CD4-positive, alpha-beta T cell treated with Interleukin-17A for 1 hour (primary cell): ENCODE data around the gene KITLG.
"Not testable (repeated sequence)": the region's sequence is repeated elsewhere in the genome, so short reads cannot be mapped to it uniquely, and the experiment has no call there.

Experiments used
- DNase-seq: peaks from one replicate; pipeline ENCODE4 v3.0.0-alpha.2; 2020

KITLG gene

DNA sequence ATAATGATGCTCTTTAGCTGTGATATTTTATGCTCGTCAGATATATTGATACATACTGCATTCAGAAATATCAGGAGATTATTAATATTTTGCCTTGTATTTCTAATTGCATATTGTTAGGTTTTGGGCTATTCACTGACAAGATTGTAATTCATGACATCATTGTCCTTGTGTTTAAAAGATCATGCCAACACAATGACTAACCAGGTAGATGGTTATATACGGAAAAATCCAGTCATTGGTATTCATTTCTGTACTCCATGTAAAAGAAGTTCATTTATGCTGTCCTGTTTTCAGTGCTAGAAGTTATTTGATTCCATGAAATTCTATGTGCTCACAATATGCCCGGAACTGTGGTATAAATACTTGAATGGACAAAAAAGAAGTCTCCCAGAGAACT is 107.5 kb downstream of the KITLG start:
- no peak for DNase-seq

DNA sequence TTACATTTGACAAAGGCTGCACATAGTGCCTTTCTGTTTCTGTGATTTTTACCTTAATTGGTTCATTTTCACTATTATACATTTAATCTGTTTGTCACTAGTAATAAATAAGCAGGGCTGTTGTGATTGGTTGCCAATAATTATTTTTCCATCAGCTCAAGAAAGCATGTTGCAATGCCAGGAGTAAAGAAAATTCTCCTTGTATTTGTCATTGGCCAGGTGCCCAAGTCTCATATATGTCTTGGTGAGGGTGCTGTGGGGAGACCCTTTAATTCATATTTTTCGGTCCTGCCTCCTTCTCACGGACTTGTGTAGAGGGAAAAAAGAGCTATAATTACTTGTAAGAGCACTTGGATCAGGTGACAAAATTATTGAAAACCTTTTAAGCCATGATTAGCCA is 108.0 kb downstream of the KITLG start:
- no peak for DNase-seq

DNA sequence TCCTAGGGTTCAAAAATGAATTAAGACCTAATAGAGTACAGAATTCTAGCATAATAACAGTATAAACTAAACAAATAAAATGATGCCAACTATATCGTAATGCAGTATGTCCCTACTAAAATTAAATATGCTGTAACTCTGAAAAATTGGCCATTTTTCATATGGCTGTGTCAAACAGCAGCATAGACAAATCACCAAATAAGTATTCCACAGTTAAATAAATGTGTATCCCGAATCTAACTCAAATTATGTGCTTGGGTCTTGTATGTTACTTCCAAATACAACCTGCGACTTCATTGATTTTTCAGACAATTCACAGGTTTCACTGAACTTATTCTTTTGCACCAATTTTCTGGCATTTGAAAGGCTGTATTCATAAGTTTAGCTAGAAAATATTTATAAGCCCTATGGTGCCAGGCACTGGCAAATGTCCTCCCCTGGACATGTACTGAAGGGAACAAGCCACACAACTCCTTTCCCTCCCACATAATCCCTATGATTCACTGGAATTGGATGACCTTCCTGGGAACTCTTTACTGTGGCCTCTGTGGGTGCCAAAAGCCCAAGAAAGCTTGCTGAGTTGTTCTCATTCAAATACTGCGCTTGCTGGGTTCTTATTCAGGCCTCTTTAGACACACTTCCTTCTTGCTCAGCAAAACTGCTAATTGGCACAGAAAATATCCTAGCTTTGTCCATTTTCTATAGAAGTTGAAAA is 108.8 kb downstream of the KITLG start:
- DNase-seq = no peak

DNA sequence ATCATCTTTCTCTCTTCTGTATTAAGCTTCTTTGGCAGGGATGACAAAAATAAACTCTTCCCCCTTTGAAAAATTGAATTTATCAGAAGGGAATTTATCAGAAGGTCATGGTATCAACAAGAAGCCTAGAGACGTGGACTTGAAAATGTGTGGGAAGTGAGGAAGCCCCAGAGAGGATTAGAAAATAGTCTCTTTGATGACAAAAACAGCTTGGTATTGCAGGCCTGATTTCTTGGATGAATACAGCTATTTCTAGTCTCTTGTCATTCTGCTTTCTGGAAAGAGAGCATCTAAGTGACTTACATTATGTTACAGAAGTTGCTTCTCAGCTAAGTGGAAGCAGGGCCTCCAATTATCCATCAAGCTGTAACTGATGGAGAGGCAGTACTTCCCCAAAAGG is 111.1 kb downstream of the KITLG start:
- no peak for DNase-seq

DNA sequence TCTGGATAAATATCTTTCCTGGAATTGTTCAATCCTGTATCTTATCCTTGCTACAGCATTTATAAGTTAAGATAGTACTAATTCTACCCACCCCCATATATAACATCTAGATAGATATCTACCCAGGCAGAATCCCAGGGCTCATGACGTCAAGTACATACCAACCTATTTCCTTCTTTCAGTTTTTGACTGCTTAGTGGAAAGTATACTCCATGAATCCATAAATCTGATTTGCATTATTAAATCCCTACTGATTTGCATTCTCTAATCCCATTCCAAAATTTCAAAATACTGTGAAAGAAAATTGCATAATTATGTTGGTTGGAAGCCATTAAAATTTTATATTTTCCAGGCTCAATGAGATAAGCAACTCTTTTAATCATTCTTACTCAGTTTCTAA is 111.7 kb downstream of the KITLG start:
- no peak for DNase-seq

DNA sequence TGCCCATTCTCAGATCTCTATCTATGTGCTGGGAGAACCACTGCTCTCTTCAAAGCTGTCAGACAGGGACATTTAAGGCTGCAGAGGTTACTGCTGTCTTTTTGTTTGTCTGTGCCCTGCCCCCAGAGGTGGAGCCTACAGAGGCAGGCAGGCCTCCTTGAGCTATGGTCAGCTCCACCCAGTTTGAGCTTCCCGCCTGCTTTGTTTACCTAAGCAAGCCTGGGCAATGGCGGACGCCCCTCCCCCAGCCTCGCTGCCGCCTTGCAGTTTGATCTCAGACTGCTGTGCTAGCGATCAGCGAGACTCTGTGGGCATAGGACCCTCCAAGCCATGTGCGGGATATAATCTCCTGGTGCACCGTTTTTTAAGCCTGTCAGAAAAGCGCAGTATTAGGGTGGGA is 113.6 kb downstream of the KITLG start:
- DNase-seq = not testable (repeated sequence)

DNA sequence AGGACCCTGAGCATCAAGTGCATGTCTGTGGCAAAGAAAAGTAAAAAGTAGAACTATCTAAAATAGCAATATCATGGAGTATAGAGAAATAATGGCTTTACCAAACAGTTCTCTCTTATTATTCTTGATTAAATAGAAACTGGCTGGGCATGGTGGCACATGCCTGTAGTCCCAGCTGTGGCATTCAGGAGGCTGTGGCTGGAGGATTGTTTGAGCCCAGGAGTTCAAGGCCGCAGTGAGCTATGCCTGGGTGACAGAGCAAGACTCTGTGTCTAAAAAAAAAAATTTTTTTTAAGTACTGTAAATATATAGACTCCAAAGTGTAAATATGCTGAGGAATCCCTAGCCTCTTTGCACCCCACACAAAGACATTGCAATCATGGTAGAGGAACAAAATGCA is 121.9 kb downstream of the KITLG start:
- no peak for DNase-seq

DNA sequence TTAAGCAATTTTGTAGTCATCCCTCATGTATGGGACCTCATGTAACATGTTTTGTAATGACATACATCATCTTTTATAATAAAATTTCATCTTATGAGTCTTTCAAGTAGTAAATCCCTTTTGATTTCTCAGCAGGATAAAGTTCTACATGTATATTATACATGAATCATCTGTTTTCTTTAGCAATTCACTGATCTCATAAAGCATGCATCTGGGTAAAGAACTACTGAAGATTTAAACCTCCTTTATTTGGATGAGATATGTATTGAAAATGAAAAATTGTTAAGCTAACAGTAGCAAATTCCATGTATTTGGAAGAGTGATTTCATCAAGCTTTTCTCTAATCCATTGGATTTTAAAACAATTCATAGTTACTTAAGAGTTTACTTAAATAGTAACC is 126.9 kb downstream of the KITLG start:
- no peak for DNase-seq

DNA sequence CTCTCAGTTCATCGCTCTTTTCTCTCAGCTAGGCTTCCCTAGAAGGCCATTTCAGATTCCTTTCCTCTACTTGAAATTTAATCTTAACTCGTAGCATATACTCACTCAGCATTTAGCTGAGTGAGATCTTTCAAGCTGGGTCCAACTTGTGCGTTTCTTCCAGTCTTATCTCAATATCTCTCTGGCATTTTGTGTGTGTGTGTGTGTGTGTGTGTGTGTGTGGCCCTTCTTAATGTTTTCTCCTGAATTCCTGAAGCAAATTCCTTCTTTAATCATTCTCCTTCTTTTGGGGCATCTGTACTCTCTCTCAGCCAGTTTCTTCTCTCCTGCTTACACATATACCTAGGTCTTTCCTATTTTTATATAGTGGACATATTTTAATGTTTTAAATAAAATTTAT is 129.1 kb downstream of the KITLG start:
- no peak for DNase-seq

DNA sequence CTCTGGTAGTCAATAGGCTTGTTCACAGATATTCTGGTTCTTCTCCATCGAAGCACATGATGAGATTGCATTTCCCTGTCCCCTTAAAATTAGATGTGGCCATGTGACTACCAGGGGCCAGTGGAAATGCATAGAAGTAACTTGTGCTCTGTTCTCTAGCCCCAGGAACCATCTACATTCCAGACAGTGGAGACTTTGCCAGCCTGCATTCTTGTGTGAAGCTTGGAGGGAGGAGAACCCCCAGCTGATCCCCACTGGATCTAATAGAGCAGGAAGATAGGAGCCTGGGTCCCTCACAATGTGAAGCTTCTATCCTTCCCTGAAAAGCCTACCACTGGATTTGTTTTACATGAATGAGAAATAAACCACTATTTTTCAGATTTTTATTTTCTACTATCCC is 130.1 kb downstream of the KITLG start:
- DNase-seq = no peak

DNA sequence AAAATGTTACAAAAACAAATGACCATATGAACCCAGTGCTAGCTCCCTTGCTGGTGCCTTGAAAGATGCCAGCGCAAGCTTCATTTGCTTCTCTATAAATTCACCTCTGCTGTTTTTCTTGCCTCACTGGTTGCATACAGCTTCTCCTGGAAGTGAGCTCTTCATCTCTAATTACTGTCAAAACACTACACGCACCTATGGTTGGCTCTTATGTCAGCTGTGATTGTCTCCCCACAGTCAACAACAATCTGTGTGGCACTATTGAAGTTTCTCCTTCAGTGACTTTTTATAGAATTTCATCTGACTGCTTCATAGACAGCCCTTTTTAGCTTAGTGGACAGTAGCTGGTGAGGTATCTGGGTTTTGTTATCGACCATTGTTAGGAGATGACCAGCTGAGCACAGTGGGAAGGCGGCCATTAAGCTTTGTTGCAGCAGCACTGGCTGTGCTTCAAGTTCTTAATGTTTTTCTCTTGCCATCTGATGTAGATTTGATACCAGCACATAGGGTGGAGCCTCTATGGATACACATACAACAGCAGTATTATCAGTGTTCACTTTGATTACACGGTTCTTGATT is 131.8 kb downstream of the KITLG start:
- no peak for DNase-seq

DNA sequence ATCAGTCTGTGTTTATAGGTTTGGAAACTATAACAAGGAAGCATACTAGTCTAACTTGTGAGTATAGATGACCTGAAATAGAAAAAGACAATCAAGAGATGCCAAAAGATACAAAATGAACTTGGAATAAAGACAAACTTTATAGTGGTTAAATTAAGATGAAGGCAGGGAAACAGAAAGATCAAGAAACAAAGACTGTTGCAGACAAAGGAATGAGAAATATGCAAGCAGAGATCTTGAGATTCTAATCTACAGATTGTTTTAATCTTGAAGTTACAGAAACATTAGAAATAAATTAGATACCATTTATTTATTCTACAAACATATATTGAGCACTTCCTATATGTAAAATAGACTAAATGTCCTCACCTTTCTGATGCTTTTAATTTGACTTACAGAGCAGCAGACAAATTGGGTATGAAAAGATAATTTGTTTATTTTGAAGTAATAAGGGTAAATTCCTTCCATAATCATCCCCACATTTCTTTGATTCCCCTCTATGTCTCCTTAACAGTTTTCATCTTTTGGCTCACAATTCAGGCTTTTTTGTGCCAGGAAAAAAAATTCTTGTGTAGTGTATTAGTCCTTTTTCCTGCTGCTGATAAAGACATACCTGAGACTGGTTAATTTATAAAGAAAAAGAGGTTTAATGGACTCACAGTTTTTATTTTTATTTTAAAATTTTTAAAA is 134.4 kb downstream of the KITLG start:
- no peak for DNase-seq

DNA sequence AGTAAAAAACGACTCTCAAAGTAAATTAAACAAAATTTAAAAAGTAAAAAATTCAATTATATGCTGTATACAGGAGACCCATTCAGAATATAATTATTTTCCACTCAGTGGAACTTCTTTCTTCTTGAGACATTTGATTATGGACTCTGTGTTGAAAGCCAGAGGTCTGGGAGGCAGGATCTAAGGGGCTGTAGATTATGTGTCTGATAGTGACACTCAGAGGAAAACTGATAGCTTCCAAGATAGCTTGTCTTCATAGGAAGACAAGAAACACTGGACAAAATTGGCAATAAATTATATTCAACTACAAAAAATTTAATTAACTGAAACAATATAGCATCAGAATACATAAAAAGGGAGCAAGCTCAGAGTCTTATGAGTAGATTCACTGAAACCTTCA is 135.8 kb downstream of the KITLG start:
- DNase-seq = no peak
